Stimulated activated CD8-positive, alpha-beta memory T cell treated with anti-CD3 and anti-CD28 coated beads, Interleukin-2, amount 100 ng/mL, for 1 hour (primary cell): Measurements from ENCODE around the gene APOA4.

Source experiments
- DNase-seq, 2 donors: peaks; one replicate each; pipeline ENCODE4 v3.0.0-alpha.2; 2020; ENCODE audit warnings: low read depth in 2 of 2

The APOA4 gene

GRCh38 chr11:116830184-116830912, 7.2 kb upstream of the APOA4 start:
- no peak for DNase-seq

GRCh38 chr11:116829525-116830183, 6.5 kb upstream of the APOA4 start, which contains the start of gene APOC3:
Gene APOC3, plus strand, starts transcription at chr11:116829907. Its CDS starts 676 bp downstream, at chr11:116830583.
- no peak for DNase-seq

- DNase-seq: no peak
These were observed 5.8 kb upstream of the APOA4 start for GRCh38 chr11:116828632-116829524.

- DNase-seq: no peak
These were observed 4.4 kb upstream of the APOA4 start for GRCh38 chr11:116827461-116827860.

GRCh38 chr11:116826751-116827431, 3.8 kb upstream of the APOA4 start:
- DNase-seq: no peak

GRCh38 chr11:116825854-116826750, 3.0 kb upstream of the APOA4 start:
- no peak for DNase-seq

GRCh38 chr11:116825434-116825833, 2.3 kb upstream of the APOA4 start:
- DNase-seq: no peak

GRCh38 chr11:116822575-116822974, 529 bp downstream of the APOA4 start:
- no peak for DNase-seq

- no peak for DNase-seq
These were observed 1.8 kb downstream of the APOA4 start for GRCh38 chr11:116821050-116821918.

- DNase-seq: no peak
These were observed 4.1 kb downstream of the APOA4 start for GRCh38 chr11:116819049-116819448.

GRCh38 chr11:116814502-116814901, 8.6 kb downstream of the APOA4 start:
- DNase-seq: no peak

GRCh38 chr11:116813781-116814471, 9.2 kb downstream of the APOA4 start:
- DNase-seq: no peak

- DNase-seq: no peak
These were observed 9.9 kb downstream of the APOA4 start for GRCh38 chr11:116813170-116813569.

GRCh38 chr11:116812109-116812508, 11.0 kb downstream of the APOA4 start:
- no peak for DNase-seq

- no peak for DNase-seq
These were observed 11.9 kb downstream of the APOA4 start for GRCh38 chr11:116811194-116811593.

GRCh38 chr11:116808262-116809175, 14.6 kb downstream of the APOA4 start:
- DNase-seq: no peak

- DNase-seq: no peak
These were observed 15.4 kb downstream of the APOA4 start for GRCh38 chr11:116807601-116808261.
